ENCODE measurements around the gene ZBTB17. TPM values are rescaled to one million over a fixed set of nuclear protein-coding genes. Genes with fewer than 3 reads are reported as not detected.
A peak's percentile ranks its signal among the peaks of the same experiment; 100 is the strongest.
"Not testable (repeated sequence)": the region's sequence is repeated elsewhere in the genome, so short reads cannot be mapped to it uniquely, and the experiment has no call there.

The ZBTB17 gene
- polyA plus RNA-seq, 2 donors = 27.8 to 41.7 TPM

GRCh38 chr1:15892857-15893599 is 82.9 kb downstream of the ZBTB17 start:
- not testable (repeated sequence) for H3K27me3 ChIP-seq (ENCODE audit: control insufficient read depth in 1 of 2, insufficient read depth in 2 of 2, low read length in 2 of 2); H3K9me3 ChIP-seq (ENCODE audit: control insufficient read depth in 2 of 2, insufficient read depth in 1 of 2, low read depth in 1 of 2, low read length in 1 of 2); H3K36me3 ChIP-seq (ENCODE audit: control insufficient read depth in 2 of 2, insufficient read depth in 2 of 2, low read length in 1 of 2); H3K4me1 ChIP-seq (ENCODE audit: control insufficient read depth in 2 of 2, insufficient read depth in 2 of 2, low read length in 1 of 2); H3K4me3 ChIP-seq (ENCODE audit: low read depth in 1 of 2, low read length in 2 of 2)
- 56 to 65% methylated on average over 6 of the region's 6 CpGs for WGBS, 2 donors
- peak overlapping the region; percentile 34 to 71 for H3K27ac ChIP-seq (ENCODE audit: low read depth in 2 of 2, low read length in 1 of 2)

Other genes with a start within 250 kb of the ZBTB17 start
- 1 to 10 TPM in 1 of 2 donors, under 1 TPM in 1; 0.46 to 2.7 TPM for gene SLC25A34, start 239.8 kb downstream of the ZBTB17 start, polyA plus RNA-seq
- not detected for gene TMEM82, start 233.6 kb downstream of the ZBTB17 start, polyA plus RNA-seq
- 10 to 100 TPM; 17.7 to 20.5 TPM for gene FBLIM1, start 217.3 kb downstream of the ZBTB17 start, polyA plus RNA-seq
- gene UQCRHL, start 168.5 kb downstream of the ZBTB17 start, polyA plus RNA-seq = 1 to 10 TPM; 1.9 to 2.0 TPM
- 10 to 100 TPM; 14.4 to 15.3 TPM for gene SPEN, start 128.4 kb downstream of the ZBTB17 start, polyA plus RNA-seq
- not detected for gene SRARP, start 28.1 kb upstream of the ZBTB17 start, polyA plus RNA-seq
- gene HSPB7, start 41.9 kb upstream of the ZBTB17 start, polyA plus RNA-seq = 10 to 100 TPM in 1 of 2 donors, 1 to 10 TPM in 1; 6.6 to 21.7 TPM
- gene CLCNKA, start 45.9 kb upstream of the ZBTB17 start, polyA plus RNA-seq = under 1 TPM; 0.04 to 0.06 TPM
- gene CLCNKB, start 67.7 kb upstream of the ZBTB17 start, polyA plus RNA-seq = under 1 TPM in 1 of 2 donors, not detected in 1; 0.06 TPM
- gene FAM131C, start 97.5 kb upstream of the ZBTB17 start, polyA plus RNA-seq = under 1 TPM; 0.38 to 0.45 TPM
- 100 to 1,000 TPM; 111 to 133 TPM for gene EPHA2, start 180.0 kb upstream of the ZBTB17 start, polyA plus RNA-seq
- 10 to 100 TPM; 20.1 to 31.1 TPM for gene ARHGEF19, start 236.6 kb upstream of the ZBTB17 start, polyA plus RNA-seq

All from esophagus (tissue), 2 donors.